ENCODE results near the gene TMEM132A.
"Not testable (repeated sequence)": the region's sequence is repeated elsewhere in the genome, so short reads cannot be mapped to it uniquely, and the experiment has no call there.

TMEM132A gene

DNA sequence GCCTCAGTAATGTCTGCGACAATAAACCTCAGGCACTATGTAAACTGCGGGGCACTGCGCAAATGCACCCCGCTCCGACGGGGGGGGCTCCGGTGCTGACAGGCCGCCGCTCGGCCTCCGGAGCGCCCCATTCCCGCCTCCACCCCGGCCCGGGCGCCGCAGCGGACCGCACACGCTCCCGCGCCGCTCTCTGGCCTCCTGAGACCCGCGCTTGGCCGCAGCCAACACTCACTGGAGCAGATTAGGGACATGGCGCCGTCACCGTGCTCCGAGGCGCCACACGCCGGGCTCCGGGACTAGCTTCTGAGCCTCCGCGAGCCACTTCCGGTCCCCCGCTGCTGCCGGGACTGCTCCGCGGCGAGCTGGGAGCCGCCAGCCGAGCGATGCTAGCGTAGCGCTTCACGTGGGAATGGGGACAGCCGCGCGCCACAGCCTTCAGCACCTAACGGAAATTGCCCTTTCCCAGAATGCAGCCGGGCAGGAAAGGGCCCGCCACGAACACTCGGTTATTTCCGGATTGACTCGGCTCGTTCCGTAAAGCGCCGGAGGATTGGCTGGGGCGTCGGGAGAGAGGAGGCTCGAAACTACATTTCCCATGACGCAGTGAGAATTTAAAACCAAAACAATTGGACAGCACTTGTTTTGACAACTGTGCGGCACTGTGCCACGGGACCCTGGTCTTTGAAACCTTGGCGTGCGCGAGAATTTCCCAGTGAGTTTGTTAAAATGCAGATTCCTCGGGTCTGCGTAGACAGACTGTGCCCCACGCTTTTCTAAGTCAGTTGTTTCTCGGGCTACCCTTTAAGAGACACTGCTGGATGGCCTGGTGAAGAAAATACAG is 17.9 kb upstream of the TMEM132A start, which contains the start of gene PRPF19:
TSS of gene PRPF19 (minus strand) at position 454 of the 841 bp plus-strand sequence. CDS start at position 251, 203 bp downstream.
- peak within 1 kb of the TSS; percentile 88 to 93 for H3K4me3 ChIP-seq (ENCODE audit: low read length in 2 of 2)
- H3K4me1 ChIP-seq (ENCODE audit: control insufficient read depth, insufficient read depth, low read length), result peaks cover 28% of the 10 kb centered on the region
- H3K27ac ChIP-seq (ENCODE audit: low read length), result peak within 1 kb of the TSS; percentile 88
- H3K9ac ChIP-seq (ENCODE audit: low read length in 2 of 2), result peak within 1 kb of the TSS; percentile 84 to 90
- H3K36me3 ChIP-seq (ENCODE audit: control insufficient read depth in 2 of 2, insufficient read depth in 2 of 2, low read length in 2 of 2), result peaks cover 14 to 22% of the 10 kb centered on the region in 2 donors
- H3K9me3 ChIP-seq (ENCODE audit: control insufficient read depth in 2 of 2, low read length in 2 of 2), result no peaks in the 10 kb centered on the region
- H3K27me3 ChIP-seq (ENCODE audit: control insufficient read depth in 1 of 2, insufficient read depth in 2 of 2, low read length in 2 of 2), result peaks cover 3% of the 10 kb centered on the region in 2 donors

DNA sequence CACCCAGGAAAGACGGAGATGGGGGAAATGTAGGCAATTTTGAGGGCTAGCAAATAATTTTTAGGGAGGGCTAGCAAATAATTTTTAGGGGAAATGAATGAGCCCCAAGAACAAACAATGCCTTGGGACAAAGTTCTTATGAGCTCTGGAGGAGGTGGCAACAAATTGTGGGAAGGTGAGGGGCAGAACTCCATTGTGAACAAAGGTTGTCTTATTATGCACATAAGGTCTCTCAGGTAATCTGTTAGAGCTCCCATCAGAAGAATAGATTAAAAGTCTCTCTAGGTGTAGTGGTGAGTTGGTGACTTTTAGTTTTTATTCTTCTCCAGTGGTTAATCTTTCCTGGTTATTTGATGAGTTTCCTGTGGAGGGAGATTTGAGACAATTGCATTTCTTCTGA is 15.5 kb upstream of the TMEM132A start:
- H3K9me3 ChIP-seq (ENCODE audit: control insufficient read depth in 2 of 2, low read length in 2 of 2), result no peaks in the 10 kb centered on the region
- H3K27me3 ChIP-seq (ENCODE audit: control insufficient read depth in 1 of 2, insufficient read depth in 2 of 2, low read length in 2 of 2), result peaks cover 3% of the 10 kb centered on the region in 2 donors
- no peak overlapping the region for H3K4me3 ChIP-seq (ENCODE audit: low read length in 2 of 2)
- H3K9ac ChIP-seq (ENCODE audit: low read length in 2 of 2), result no peak overlapping the region
- no peak overlapping the region for H3K27ac ChIP-seq (ENCODE audit: low read length)
- no peaks in the 10 kb centered on the region for H3K36me3 ChIP-seq (ENCODE audit: control insufficient read depth in 2 of 2, insufficient read depth in 2 of 2, low read length in 2 of 2)
- H3K4me1 ChIP-seq (ENCODE audit: control insufficient read depth, insufficient read depth, low read length), result peaks cover 32% of the 10 kb centered on the region

GRCh38 chr11:60909680-60910280 is 14.5 kb upstream of the TMEM132A start:
- not testable (repeated sequence) for H3K9ac ChIP-seq (ENCODE audit: low read length in 2 of 2); H3K27me3 ChIP-seq (ENCODE audit: control insufficient read depth in 1 of 2, insufficient read depth in 2 of 2, low read length in 2 of 2); H3K27ac ChIP-seq (ENCODE audit: low read length); H3K4me3 ChIP-seq (ENCODE audit: low read length in 2 of 2); H3K36me3 ChIP-seq (ENCODE audit: control insufficient read depth in 2 of 2, insufficient read depth in 2 of 2, low read length in 2 of 2); H3K9me3 ChIP-seq (ENCODE audit: control insufficient read depth in 2 of 2, low read length in 2 of 2)
- H3K4me1 ChIP-seq (ENCODE audit: control insufficient read depth, insufficient read depth, low read length), result peaks cover 29% of the 10 kb centered on the region

DNA sequence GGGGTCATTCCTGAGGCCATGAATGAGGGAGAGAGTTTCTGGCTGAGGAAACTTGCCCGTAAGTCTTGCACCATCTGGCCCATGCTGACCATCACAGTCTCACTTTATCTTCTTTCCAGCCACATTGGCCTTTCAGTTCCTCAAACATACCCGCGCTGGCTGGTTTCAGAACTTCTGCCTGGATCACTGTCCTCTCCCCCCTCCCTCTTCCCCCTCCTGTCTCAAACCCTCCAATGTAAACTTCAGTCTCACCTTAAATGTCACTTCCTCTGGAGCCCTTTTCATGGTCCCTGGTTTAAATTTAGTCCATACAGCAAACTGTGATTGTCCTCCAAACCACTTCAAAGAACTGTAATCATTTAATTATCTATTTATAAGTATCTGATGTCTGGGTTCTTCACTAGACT is 14.0 kb upstream of the TMEM132A start:
- no peaks in the 10 kb centered on the region for H3K36me3 ChIP-seq (ENCODE audit: control insufficient read depth in 2 of 2, insufficient read depth in 2 of 2, low read length in 2 of 2)
- H3K27ac ChIP-seq (ENCODE audit: low read length), result no peak overlapping the region
- no peak overlapping the region for H3K9ac ChIP-seq (ENCODE audit: low read length in 2 of 2)
- H3K9me3 ChIP-seq (ENCODE audit: control insufficient read depth in 2 of 2, low read length in 2 of 2), result no peaks in the 10 kb centered on the region
- H3K4me1 ChIP-seq (ENCODE audit: control insufficient read depth, insufficient read depth, low read length), result peaks cover 27% of the 10 kb centered on the region
- peaks cover 3% of the 10 kb centered on the region in 2 donors for H3K27me3 ChIP-seq (ENCODE audit: control insufficient read depth in 1 of 2, insufficient read depth in 2 of 2, low read length in 2 of 2)
- H3K4me3 ChIP-seq (ENCODE audit: low read length in 2 of 2), result no peak overlapping the region

DNA sequence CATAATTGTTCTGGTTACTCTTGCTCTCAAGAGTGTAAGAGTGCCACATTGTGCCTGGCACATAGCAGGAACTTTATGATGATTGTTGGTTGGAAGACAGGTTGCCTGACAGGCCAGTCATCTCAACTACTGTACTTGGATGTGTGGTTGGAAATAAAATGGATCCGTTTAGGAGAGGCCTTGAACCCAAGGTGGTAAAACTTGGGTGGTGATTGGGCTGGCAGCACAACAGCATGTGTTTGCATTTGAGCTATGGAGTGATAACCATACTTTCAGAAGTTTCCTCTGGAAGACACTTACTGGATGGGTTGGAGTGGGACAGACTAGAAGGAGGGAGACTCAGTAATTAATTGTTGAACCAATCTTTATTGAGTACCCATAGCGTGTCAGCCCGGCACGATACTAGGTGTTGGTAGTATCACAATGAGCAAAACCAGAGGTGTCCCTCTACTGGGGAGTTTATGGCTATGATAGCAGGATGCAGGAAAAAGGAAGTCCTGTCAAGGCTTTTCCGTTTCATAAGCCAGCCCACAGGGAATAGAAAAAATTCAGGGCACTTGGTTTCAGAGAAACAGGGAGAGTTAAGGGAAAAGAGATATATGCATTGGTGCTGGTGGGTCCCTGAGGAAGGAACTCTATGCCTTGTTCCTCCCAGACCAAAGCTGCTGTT is 13.4 kb upstream of the TMEM132A start:
- H3K27me3 ChIP-seq (ENCODE audit: control insufficient read depth in 1 of 2, insufficient read depth in 2 of 2, low read length in 2 of 2), result peaks cover 3% of the 10 kb centered on the region in 2 donors
- H3K4me3 ChIP-seq (ENCODE audit: low read length in 2 of 2), result no peak overlapping the region
- H3K9ac ChIP-seq (ENCODE audit: low read length in 2 of 2), result no peak overlapping the region
- H3K9me3 ChIP-seq (ENCODE audit: control insufficient read depth in 2 of 2, low read length in 2 of 2), result no peaks in the 10 kb centered on the region
- H3K36me3 ChIP-seq (ENCODE audit: control insufficient read depth in 2 of 2, insufficient read depth in 2 of 2, low read length in 2 of 2), result no peaks in the 10 kb centered on the region
- peaks cover 27% of the 10 kb centered on the region for H3K4me1 ChIP-seq (ENCODE audit: control insufficient read depth, insufficient read depth, low read length)
- H3K27ac ChIP-seq (ENCODE audit: low read length), result no peak overlapping the region

- H3K9ac ChIP-seq (ENCODE audit: low read length in 2 of 2), result no peak overlapping the region
- H3K27ac ChIP-seq (ENCODE audit: low read length), result no peak overlapping the region
- no peaks in the 10 kb centered on the region for H3K36me3 ChIP-seq (ENCODE audit: control insufficient read depth in 2 of 2, insufficient read depth in 2 of 2, low read length in 2 of 2)
- no peaks in the 10 kb centered on the region for H3K9me3 ChIP-seq (ENCODE audit: control insufficient read depth in 2 of 2, low read length in 2 of 2)
- peaks cover 31% of the 10 kb centered on the region for H3K4me1 ChIP-seq (ENCODE audit: control insufficient read depth, insufficient read depth, low read length)
- H3K4me3 ChIP-seq (ENCODE audit: low read length in 2 of 2), result no peak overlapping the region
- H3K27me3 ChIP-seq (ENCODE audit: control insufficient read depth in 1 of 2, insufficient read depth in 2 of 2, low read length in 2 of 2), result peaks cover 3% of the 10 kb centered on the region in 2 donors
Observed at GRCh38 chr11:60912223-60912850, 11.9 kb upstream of the TMEM132A start.

DNA sequence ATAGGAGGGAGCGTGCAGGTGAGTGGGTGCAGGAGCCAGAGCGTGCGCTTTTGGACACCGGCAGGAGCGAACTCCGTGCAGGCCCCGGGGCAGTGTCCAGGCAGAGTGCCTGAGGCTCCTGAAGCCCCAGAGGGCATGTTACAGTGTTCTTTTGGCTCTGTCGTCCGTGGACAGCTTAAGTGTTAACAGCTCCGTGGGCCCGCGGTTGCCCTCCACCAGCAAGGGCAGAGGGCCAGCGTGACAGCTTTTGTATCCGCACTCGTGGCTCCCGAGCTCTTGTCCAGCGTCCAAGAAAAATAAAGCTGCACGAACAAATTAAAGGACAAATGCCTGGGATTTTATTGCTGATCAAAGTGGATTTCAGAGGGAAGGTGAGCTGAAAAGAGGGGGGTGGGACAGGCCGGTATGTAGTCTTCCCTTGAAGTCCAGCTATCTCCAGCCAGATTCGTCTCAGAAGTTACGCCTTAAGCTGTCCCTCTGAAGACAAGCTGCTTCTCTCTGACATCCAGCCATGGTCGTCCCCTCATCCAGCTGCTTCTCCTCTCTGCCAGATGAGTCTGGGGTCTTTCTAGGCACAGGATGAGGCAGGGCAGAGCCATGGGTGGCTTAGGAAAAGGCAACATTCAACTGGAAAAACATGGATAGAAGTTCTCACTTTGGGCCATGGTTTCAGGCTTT is 11.3 kb upstream of the TMEM132A start:
- peaks cover 31% of the 10 kb centered on the region for H3K4me1 ChIP-seq (ENCODE audit: control insufficient read depth, insufficient read depth, low read length)
- H3K9ac ChIP-seq (ENCODE audit: low read length in 2 of 2), result peak overlapping the region; percentile 99 to 100
- H3K36me3 ChIP-seq (ENCODE audit: control insufficient read depth in 2 of 2, insufficient read depth in 2 of 2, low read length in 2 of 2), result no peaks in the 10 kb centered on the region
- H3K4me3 ChIP-seq (ENCODE audit: low read length in 2 of 2), result peak overlapping the region; percentile 89 to 92
- H3K27ac ChIP-seq (ENCODE audit: low read length), result peak overlapping the region; percentile 97
- no peaks in the 10 kb centered on the region for H3K9me3 ChIP-seq (ENCODE audit: control insufficient read depth in 2 of 2, low read length in 2 of 2)
- H3K27me3 ChIP-seq (ENCODE audit: control insufficient read depth in 1 of 2, insufficient read depth in 2 of 2, low read length in 2 of 2), result peaks cover 3% of the 10 kb centered on the region in 2 donors

- H3K36me3 ChIP-seq (ENCODE audit: control insufficient read depth in 2 of 2, insufficient read depth in 2 of 2, low read length in 2 of 2), result no peaks in the 10 kb centered on the region
- H3K9ac ChIP-seq (ENCODE audit: low read length in 2 of 2), result peak within 1 kb of the TSS; percentile 99 to 100
- H3K4me1 ChIP-seq (ENCODE audit: control insufficient read depth, insufficient read depth, low read length), result peaks cover 34% of the 10 kb centered on the region
- H3K4me3 ChIP-seq (ENCODE audit: low read length in 2 of 2), result peak within 1 kb of the TSS; percentile 89 to 92
- H3K9me3 ChIP-seq (ENCODE audit: control insufficient read depth in 2 of 2, low read length in 2 of 2), result no peaks in the 10 kb centered on the region
- H3K27ac ChIP-seq (ENCODE audit: low read length), result peak within 1 kb of the TSS; percentile 97
- peaks cover 3% of the 10 kb centered on the region in 2 donors for H3K27me3 ChIP-seq (ENCODE audit: control insufficient read depth in 1 of 2, insufficient read depth in 2 of 2, low read length in 2 of 2)
Observed at GRCh38 chr11:60913793-60914632, 10.2 kb upstream of the TMEM132A start, which contains the start of gene TMEM109. TMEM109 (plus strand) TSS chr11:60914158; CDS start chr11:60919694, 5,536 bp downstream.

DNA sequence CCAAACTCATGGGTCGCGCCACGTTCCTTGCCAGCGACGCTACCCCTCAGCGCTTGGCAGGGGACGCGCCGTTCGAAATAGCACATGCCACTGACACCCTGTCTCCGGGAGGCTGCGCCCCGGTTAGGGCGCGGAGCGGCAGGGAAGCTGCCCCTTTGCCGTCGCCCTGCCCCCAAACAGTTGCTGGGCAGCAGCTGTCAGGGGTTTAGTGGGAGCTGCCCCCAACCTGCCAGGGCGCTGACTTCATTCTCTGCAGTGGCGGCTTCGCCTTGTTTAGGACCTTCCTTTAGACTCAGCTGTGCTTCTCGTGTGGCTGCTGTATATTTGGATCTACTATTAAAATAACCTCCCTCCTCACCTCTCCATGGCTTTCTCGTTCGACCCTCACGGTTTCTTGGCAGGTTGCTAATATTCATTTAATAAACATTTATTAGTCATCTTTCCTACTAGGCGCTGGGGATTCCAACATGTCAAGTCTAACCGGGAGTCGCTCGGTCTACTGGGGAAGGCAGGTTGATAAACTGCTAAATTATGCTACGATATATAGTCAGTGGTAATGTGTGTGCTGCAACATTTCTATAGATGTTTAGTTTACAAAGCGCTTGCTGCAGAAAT is 9.5 kb upstream of the TMEM132A start:
- Histone ChIP-seq H3K27me3 (ENCODE audit: control insufficient read depth in 1 of 2, insufficient read depth in 2 of 2, low read length in 2 of 2) (peaks cover 3% of the 10 kb centered on the region in 2 donors), H3K36me3 (ENCODE audit: control insufficient read depth in 2 of 2, insufficient read depth in 2 of 2, low read length in 2 of 2) (peaks cover 2 to 3% of the 10 kb centered on the region in 2 donors), H3K4me3 (ENCODE audit: low read length in 2 of 2) (peak overlapping the region; percentile 89 to 92), H3K9ac (ENCODE audit: low read length in 2 of 2) (peak overlapping the region; percentile 99 to 100), H3K4me1 (ENCODE audit: control insufficient read depth, insufficient read depth, low read length) (peaks cover 39% of the 10 kb centered on the region), H3K9me3 (ENCODE audit: control insufficient read depth in 2 of 2, low read length in 2 of 2) (no peaks in the 10 kb centered on the region), H3K27ac (ENCODE audit: low read length) (peak overlapping the region; percentile 97)

Measured in stomach smooth muscle (tissue), 2 donors.